HUES6 (cell line): ENCODE measurements around the gene RAMP3.

ENCODE experiments used
- H3K27ac ChIP-seq: 2 replicates; pipeline ENCODE4 v1.7.0; 2013; ENCODE audit warnings: low read depth, mild to moderate bottlenecking, low read length, inconsistent platforms
- H3K27me3 ChIP-seq: 2 replicates; pipeline ENCODE4 v1.6.1; 2013; ENCODE audit warnings: low read length; ENCODE audit not compliant: control insufficient read depth, insufficient read depth
- H3K36me3 ChIP-seq: 2 replicates; pipeline ENCODE4 v1.6.1; 2013; ENCODE audit warnings: low read length; ENCODE audit not compliant: control insufficient read depth, insufficient read depth
- H3K4me1 ChIP-seq: 2 replicates; pipeline ENCODE4 v1.6.1; 2013; ENCODE audit warnings: low read length; ENCODE audit not compliant: control insufficient read depth, insufficient read depth
- H3K4me3 ChIP-seq: 2 replicates; pipeline ENCODE4 v1.5.1; 2013; ENCODE audit warnings: low read depth, low read length
- H3K9ac ChIP-seq: one replicate; pipeline ENCODE4 v1.6.1; 2013; ENCODE audit warnings: mild to moderate bottlenecking, low read length
- H3K9me3 ChIP-seq: 2 replicates; pipeline ENCODE4 v1.6.1; 2013; ENCODE audit warnings: low read depth, low read length; ENCODE audit not compliant: control insufficient read depth, insufficient read depth

RAMP3 gene

GRCh38 chr7:45181286-45181960 lies 23.8 kb downstream of the RAMP3 start:
- no peaks in the 10 kb centered on the region for H3K36me3 ChIP-seq
- peaks cover 7% of the 10 kb centered on the region; the same call in 1 of the 2 replicates for H3K27me3 ChIP-seq
- H3K27ac ChIP-seq = no peak overlapping the region
- H3K4me3 ChIP-seq = no peak overlapping the region
- no peaks in the 10 kb centered on the region for H3K4me1 ChIP-seq
- no peak overlapping the region for H3K9ac ChIP-seq
- H3K9me3 ChIP-seq = no peaks in the 10 kb centered on the region

DNA sequence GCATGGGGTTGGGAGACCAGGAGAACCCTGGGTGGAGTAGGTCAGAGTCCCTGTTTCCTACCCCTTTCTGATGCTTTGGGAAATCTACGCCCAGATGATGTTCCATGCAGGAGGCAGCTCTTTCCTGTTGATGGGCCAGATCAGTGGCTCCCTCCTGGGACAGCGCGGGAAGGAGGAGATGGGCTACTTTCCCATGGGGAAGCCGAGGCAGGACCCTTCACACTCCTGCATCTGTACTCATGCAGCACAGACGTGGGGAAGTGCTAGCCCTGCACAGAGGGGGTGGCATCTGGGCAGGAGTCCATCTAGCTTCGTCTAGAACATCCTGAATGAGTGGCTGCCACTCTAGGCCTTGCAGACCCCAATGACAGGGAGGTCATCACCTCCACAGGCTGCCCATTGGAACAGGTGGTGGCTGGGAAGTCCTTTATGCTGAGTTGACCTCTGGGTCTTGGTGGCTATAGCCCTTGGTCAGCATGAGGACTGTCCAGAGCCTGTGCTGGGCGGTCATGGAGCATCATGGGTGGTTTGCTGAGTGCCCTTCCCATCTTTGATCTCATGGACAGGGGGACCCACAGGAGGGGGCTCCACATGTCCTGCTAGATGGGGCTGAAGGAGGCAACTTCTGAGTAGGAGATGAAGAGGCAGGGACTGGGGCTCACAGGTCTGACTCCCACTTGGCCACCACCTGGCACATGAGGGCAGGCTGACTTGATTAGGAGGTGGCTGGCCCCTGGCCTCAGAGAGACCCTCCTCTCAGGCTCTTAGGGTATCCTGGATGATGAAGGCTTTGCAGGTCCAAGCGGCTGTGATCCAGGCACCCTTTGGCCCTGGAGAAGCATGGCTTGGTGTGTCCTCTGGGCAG lies 24.6 kb downstream of the RAMP3 start:
- Histone ChIP-seq H3K9me3 (no peaks in the 10 kb centered on the region), H3K9ac (no peak overlapping the region), H3K4me3 (no peak overlapping the region), H3K36me3 (no peaks in the 10 kb centered on the region), H3K27me3 (peaks cover 7% of the 10 kb centered on the region; the same call in 1 of the 2 replicates), H3K27ac (no peak overlapping the region), H3K4me1 (no peaks in the 10 kb centered on the region)

- H3K4me3 ChIP-seq = no peak overlapping the region
- H3K36me3 ChIP-seq = no peaks in the 10 kb centered on the region
- no peaks in the 10 kb centered on the region for H3K9me3 ChIP-seq
- no peaks in the 10 kb centered on the region for H3K4me1 ChIP-seq
- H3K27ac ChIP-seq = no peak overlapping the region
- peaks cover 7% of the 10 kb centered on the region; the same call in 1 of the 2 replicates for H3K27me3 ChIP-seq
- no peak overlapping the region for H3K9ac ChIP-seq
Observed at GRCh38 chr7:45182856-45183710, 25.5 kb downstream of the RAMP3 start.

DNA sequence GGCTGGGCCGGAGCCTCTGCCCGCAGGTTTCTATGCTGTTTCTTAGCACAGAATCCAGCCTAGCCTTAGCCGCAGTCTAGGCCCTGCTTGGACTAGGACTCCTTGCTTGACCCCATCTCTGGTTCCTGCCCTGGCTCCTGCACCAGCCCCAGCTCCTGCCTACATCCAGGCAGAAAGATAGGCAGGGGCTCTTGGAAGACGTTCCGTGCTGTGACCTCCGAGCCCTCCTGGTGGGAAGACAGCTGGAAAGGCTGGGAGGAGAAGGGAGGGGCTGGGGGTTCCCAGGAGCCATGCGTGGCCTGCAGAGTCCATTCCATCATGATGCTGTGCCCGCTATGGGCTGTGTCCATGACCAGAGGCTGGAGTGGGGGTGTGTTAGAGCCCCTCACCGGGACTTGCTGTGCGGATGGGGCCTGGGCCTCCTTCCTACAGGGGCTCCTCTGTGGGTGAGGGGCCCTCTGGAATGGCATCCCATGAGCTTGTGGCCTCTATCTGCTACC lies 26.2 kb downstream of the RAMP3 start:
- no peaks in the 10 kb centered on the region for H3K9me3 ChIP-seq
- no peak overlapping the region for H3K4me3 ChIP-seq
- H3K9ac ChIP-seq = no peak overlapping the region
- no peaks in the 10 kb centered on the region for H3K36me3 ChIP-seq
- H3K27me3 ChIP-seq = peaks cover 7% of the 10 kb centered on the region; the same call in 1 of the 2 replicates
- no peak overlapping the region for H3K27ac ChIP-seq
- H3K4me1 ChIP-seq = no peaks in the 10 kb centered on the region

- Histone ChIP-seq H3K27me3 (peaks cover 3% of the 10 kb centered on the region; the same call in 1 of the 2 replicates), H3K9me3 (no peaks in the 10 kb centered on the region), H3K4me3 (no peak overlapping the region)
Observed at GRCh38 chr7:45184326-45185027, 26.9 kb downstream of the RAMP3 start.

GRCh38 chr7:45185028-45185863 lies 27.7 kb downstream of the RAMP3 start:
- Histone ChIP-seq H3K9me3 (no peaks in the 10 kb centered on the region), H3K4me1 (no peaks in the 10 kb centered on the region), H3K27me3 (peaks cover under 1% of the 10 kb centered on the region; the same call in 1 of the 2 replicates), H3K36me3 (no peaks in the 10 kb centered on the region), H3K4me3 (no peak overlapping the region), H3K27ac (no peak overlapping the region), H3K9ac (no peak overlapping the region)

More at GRCh38 chr7:45184326-45185027, 26.9 kb downstream of the RAMP3 start:
- Histone ChIP-seq H3K9ac (no peak overlapping the region), H3K4me1 (no peaks in the 10 kb centered on the region), H3K36me3 (no peaks in the 10 kb centered on the region), H3K27ac (no peak overlapping the region)

DNA sequence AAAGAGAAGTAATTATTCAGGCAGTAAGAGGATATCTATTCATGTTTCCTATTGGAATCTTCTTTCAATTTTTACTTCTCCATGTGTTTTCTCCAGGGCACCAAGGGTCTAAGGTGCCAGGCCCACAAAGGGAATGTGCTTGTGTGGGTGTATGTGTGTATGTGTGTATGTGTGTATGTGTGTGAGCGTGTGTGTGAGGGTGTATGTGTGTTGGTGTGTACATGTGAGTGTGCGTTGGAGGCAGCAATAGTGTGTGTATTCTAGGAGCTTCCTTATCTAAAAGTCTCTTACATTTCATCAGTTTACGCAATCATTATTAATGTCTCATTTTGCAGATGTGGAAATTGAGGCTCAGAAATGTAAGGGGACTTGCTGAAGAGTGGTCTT lies 28.3 kb downstream of the RAMP3 start:
- H3K27me3 ChIP-seq = no peaks in the 10 kb centered on the region
- no peak overlapping the region for H3K4me3 ChIP-seq
- H3K27ac ChIP-seq = no peak overlapping the region
- H3K9ac ChIP-seq = no peak overlapping the region
- H3K4me1 ChIP-seq = no peaks in the 10 kb centered on the region
- no peaks in the 10 kb centered on the region for H3K9me3 ChIP-seq
- no peaks in the 10 kb centered on the region for H3K36me3 ChIP-seq

DNA sequence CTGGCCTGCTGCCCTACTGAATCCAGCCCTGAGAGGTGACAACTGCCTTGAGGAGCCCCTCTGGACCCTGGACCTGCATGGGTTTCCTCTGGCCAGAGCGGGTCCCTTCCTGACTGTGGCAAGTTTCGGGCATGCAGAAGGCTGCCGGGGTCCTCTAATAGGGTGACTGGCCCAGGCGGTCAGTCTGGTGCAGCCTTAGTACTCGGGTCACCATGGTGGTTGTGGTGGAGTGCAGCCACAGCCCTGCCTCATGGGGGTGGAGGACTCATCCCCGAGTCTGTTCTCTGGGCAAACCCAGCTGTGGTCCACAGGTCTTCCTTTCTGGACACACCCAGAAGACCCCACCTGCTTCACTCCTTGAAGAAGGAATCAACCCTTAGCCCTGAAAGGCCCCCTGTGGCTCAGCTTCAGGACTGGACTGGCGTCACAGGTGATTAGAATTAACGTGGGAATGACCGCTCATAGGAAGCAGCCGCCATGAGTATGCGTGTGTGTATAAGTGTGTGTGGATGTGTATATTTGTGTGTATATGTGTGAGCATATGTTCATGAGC lies 28.7 kb downstream of the RAMP3 start:
- Histone ChIP-seq H3K9me3 (no peaks in the 10 kb centered on the region), H3K4me1 (no peaks in the 10 kb centered on the region), H3K27me3 (no peaks in the 10 kb centered on the region), H3K27ac (no peak overlapping the region), H3K4me3 (no peak overlapping the region), H3K36me3 (no peaks in the 10 kb centered on the region), H3K9ac (no peak overlapping the region)

DNA sequence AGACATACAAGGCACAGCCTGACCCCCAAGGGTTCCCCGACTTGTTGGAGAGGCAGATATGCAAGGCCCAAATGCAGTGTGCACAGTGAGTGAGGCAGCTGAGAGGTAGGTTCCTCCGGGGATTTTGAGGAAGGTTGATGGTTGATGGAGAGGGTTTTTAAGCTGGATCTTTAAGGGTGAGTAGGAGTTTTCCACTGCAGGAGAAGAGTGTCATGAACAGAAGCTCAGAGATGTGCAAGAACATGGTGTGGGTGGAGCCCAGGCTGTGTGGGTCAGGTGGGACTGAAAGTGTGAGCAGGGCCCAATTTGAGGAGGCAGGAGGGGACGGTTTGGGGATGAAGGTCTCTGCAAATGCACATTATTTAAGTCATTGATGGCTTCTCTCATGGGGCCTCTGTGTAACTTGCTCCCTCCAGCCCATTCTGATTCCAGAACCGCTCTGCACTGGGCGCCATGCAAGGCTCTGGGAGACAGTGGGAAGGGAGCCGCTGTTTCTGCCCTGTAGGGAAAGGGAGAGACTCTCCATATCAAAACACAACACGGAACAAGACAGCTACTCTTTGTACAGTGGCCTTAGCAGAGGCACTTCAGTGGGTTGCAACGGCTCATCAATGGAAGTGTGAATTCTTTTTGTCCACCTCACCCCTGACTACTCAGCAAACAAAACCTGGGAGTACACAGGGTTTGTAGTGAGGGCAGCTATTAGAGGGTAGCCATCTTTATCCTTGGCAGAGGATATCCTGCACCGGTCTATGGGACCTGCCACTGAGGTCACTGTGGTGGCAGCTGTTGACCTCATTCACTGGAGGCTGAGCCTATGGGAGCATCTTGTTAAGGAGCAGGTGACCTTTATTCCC lies 29.7 kb downstream of the RAMP3 start:
- Histone ChIP-seq H3K9me3 (0 out of 2 replicates have a peak, but pooled peaks cover under 1% of the 10 kb centered on the region), H3K36me3 (no peaks in the 10 kb centered on the region), H3K4me3 (no peak overlapping the region), H3K9ac (no peak overlapping the region), H3K4me1 (no peaks in the 10 kb centered on the region), H3K27me3 (no peaks in the 10 kb centered on the region), H3K27ac (no peak overlapping the region)
